ENCODE measurements around the gene ACAP3.

Gene ACAP3

GRCh38 chr1:1259119-1259488 lies 48.6 kb downstream of the ACAP3 start:
- no peak overlapping the region for H3K4me3 ChIP-seq (ENCODE audit: control insufficient read depth, low read depth, low read length)
- no peak for DNase-seq (ENCODE audit: low read depth)
- no peak for TF ChIP-seq CTCF (conservative IDR thresholded peaks at IDR 0.05; ENCODE audit: control insufficient read depth, insufficient read depth, low read depth, low read length)

- DNase-seq (ENCODE audit: low read depth) = no peak
- H3K4me3 ChIP-seq (ENCODE audit: control insufficient read depth, low read depth, low read length) = no peak overlapping the region
- no peak for TF ChIP-seq CTCF (conservative IDR thresholded peaks at IDR 0.05; ENCODE audit: control insufficient read depth, insufficient read depth, low read depth, low read length)
Measured at GRCh38 chr1:1256956-1257871, 50.5 kb downstream of the ACAP3 start.

- no peak for DNase-seq (ENCODE audit: low read depth)
- no peak overlapping the region for H3K4me3 ChIP-seq (ENCODE audit: control insufficient read depth, low read depth, low read length)
- TF ChIP-seq CTCF (conservative IDR thresholded peaks at IDR 0.05; ENCODE audit: control insufficient read depth, insufficient read depth, low read depth, low read length) = no peak
Measured at GRCh38 chr1:1255611-1256010, 52.1 kb downstream of the ACAP3 start.

- no peak overlapping the region for H3K4me3 ChIP-seq (ENCODE audit: control insufficient read depth, low read depth, low read length)
Measured at GRCh38 chr1:1255078-1255477, 52.7 kb downstream of the ACAP3 start.

GRCh38 chr1:1254667-1254998 lies 53.1 kb downstream of the ACAP3 start:
- H3K4me3 ChIP-seq (ENCODE audit: control insufficient read depth, low read depth, low read length) = no peak overlapping the region
- no peak for TF ChIP-seq CTCF (conservative IDR thresholded peaks at IDR 0.05; ENCODE audit: control insufficient read depth, insufficient read depth, low read depth, low read length)
- no peak for DNase-seq (ENCODE audit: low read depth)

More at GRCh38 chr1:1255078-1255477, 52.7 kb downstream of the ACAP3 start:
- TF ChIP-seq CTCF (conservative IDR thresholded peaks at IDR 0.05; ENCODE audit: control insufficient read depth, insufficient read depth, low read depth, low read length) = no peak
- DNase-seq (ENCODE audit: low read depth) = no peak

- TF ChIP-seq CTCF (conservative IDR thresholded peaks at IDR 0.05; ENCODE audit: control insufficient read depth, insufficient read depth, low read depth, low read length) = no peak
- H3K4me3 ChIP-seq (ENCODE audit: control insufficient read depth, low read depth, low read length) = no peak overlapping the region
- DNase-seq (ENCODE audit: low read depth) = no peak
Measured at GRCh38 chr1:1253972-1254666, 53.6 kb downstream of the ACAP3 start.
